ENCODE measurements around the gene ARHGAP22.
A peak's percentile ranks its signal among the peaks of the same experiment; 100 is the strongest.

ARHGAP22 gene

DNA sequence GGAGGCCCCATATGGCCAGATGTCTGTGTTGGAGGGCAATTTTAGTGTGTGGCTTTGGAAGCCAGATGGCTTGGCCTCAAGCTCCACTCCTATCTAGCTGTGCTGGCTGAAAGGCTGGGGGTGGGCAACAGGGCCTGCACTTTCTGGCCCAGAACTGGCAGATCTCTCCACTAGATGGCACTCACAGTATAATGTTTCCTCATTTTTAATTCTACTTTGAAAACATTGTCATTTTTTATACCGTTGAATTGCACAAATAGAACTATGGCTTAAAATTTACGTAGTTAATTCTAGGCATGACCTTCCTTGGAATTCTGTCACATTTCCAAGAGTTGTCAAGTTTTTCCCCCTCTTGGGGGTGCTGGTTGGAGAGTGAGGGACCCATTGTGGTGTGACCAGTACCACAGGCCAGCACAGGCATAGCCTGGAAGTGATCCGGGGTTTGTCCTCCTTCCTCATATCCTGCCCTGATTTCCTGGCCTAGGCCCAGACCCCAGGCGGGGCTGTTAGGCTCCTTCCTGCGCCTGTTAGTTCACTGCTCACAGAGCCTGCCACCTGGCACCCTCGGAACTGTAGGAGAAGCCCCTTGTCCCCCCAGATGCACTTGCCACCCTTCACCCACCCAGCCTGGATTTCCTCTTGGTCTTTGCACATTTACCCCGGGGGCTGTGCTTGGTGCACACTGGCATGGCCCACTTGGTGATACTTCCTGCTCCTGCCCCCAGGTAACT, 52.8 kb downstream of the ARHGAP22 start:
- peak in 1 of 2 experiments; percentile 22 for DNase-seq
- TF ChIP-seq POLR2A (IDR thresholded peaks at IDR 0.05; ENCODE audit: low read length) (no peak), GATA1 (IDR thresholded peaks at IDR 0.05; ENCODE audit: low read depth, low read length) (no peak)

DNA sequence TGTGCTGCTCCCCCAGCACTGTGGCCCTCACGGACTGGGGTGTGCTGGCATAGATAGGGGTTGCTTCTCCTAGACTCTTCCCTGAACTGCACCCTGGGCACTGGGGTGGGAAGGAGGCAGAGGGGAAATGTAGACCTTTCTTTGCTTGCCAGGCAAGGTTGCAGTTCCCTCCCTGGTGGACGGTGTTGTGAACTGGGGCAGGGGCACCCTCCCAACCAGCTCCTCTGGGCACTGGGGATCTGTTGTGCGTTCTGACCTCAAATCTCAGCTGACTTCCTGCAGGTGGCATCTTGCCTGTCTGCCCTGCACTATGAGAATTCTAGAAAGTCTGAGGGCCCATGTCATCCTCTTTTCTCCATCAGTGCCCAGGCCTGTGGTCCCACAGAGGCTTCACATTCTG, 53.9 kb downstream of the ARHGAP22 start:
- TF ChIP-seq GATA1 (IDR thresholded peaks at IDR 0.05; ENCODE audit: low read depth, low read length) (no peak), POLR2A (IDR thresholded peaks at IDR 0.05; ENCODE audit: low read length) (no peak)
- DNase-seq, result no peak

DNA sequence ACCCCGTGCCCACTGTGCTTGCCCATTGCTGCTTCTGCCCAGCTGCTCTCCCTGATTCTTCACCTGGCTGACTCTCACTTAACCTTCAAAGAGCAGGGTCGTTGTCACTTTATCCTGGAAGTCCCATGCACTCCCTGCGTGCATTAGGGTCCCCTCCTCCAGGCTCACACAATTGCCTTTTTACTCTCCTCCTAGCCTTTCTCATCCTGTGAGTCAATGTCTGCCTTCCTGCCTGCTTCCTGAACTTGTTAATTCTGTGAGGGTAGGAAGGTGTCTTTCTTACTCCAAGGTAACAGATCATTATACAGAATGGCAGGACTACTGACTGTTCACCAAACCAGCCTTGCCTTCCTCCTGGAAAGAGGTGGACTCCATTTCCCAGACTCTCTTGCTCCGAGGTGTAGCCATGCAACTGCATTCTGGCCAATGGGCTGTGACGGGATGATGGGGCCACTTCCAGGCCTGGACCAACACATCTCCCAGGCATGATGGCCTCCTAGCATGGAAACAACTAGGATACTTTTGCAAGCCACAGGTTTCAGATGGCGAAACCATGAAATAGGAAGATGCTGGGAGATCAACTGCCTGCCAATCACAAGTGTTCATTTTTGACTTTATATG, 54.7 kb downstream of the ARHGAP22 start:
- TF ChIP-seq POLR2A (IDR thresholded peaks at IDR 0.05; ENCODE audit: low read length) (no peak), GATA1 (IDR thresholded peaks at IDR 0.05; ENCODE audit: low read depth, low read length) (no peak)
- DNase-seq, result no peak

DNA sequence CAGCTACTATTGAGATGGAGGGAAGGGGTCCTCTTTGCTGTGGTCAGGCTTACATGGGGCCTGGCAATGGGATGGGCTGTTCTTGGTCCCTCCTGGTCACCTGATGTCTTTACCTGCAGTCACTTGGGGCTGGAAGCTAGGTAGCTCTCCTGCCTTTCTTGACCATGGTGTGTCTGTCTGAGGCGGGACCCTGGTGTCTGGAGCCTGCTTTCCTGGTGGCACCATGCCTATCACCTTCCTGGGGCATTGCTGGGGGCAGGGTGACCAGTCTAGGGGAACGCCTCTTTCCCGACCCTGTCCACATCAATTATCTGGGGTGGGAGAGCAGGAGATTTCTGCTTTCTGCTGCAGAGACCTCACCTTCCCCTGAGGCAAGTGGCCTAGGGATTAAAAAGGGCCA, 55.6 kb downstream of the ARHGAP22 start:
- TF ChIP-seq POLR2A (IDR thresholded peaks at IDR 0.05; ENCODE audit: low read length) (no peak), GATA1 (IDR thresholded peaks at IDR 0.05; ENCODE audit: low read depth, low read length) (no peak)
- no peak for DNase-seq

DNA sequence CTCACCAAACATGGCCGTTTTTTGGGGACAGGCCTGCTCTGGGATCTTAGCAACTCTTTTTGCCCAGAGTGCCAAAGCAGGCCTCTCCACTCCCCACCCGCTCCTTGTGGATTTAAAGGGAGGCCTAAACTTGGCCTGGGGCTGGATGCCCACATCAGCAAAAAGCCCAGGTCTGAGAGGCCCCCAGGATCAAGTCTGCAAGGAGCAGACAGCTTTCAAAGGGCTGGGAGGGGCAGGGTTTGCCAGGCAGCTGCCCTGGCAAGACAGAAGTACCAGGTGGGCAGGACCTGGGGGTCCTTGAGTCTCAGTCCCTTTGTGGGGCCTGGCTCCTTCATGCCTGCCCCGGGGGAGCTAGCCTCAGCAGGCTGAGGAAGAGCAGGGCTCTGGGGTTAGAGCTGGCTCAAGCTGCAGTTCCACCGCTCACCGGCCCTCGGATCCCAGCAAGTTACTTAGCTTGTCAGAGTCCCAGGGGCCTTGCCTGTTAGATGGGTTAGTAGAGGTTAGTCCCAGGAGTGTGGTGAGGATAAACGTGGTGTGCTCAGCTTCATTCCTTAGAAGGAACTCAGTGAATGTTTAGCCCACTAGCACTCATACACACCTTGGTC, 56.2 kb downstream of the ARHGAP22 start:
- TF ChIP-seq POLR2A (IDR thresholded peaks at IDR 0.05; ENCODE audit: low read length) (no peak), GATA1 (IDR thresholded peaks at IDR 0.05; ENCODE audit: low read depth, low read length) (no peak)
- DNase-seq, result no peak

DNA sequence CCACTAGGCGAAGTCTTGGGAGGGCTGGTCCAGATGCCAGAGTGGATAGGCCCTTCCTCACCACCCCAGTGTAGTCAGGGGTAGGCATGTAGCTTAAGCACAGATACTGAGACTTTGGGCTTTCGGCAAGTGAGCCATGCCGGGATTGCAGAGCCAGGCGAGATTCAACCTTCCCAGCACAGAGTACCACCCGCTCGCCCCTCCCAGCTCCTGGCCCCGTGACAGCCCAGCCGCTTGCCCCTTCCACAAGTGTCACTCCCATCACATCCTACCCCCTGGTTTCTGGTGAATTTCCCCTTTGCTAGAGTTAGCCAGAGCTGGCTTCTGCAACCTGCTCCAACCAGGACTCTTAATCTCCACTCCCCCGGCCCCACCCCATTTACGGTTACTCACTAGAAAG, 56.9 kb downstream of the ARHGAP22 start:
- TF ChIP-seq GATA1 (IDR thresholded peaks at IDR 0.05; ENCODE audit: low read depth, low read length) (no peak), POLR2A (IDR thresholded peaks at IDR 0.05; ENCODE audit: low read length) (no peak)
- DNase-seq, result no peak

DNA sequence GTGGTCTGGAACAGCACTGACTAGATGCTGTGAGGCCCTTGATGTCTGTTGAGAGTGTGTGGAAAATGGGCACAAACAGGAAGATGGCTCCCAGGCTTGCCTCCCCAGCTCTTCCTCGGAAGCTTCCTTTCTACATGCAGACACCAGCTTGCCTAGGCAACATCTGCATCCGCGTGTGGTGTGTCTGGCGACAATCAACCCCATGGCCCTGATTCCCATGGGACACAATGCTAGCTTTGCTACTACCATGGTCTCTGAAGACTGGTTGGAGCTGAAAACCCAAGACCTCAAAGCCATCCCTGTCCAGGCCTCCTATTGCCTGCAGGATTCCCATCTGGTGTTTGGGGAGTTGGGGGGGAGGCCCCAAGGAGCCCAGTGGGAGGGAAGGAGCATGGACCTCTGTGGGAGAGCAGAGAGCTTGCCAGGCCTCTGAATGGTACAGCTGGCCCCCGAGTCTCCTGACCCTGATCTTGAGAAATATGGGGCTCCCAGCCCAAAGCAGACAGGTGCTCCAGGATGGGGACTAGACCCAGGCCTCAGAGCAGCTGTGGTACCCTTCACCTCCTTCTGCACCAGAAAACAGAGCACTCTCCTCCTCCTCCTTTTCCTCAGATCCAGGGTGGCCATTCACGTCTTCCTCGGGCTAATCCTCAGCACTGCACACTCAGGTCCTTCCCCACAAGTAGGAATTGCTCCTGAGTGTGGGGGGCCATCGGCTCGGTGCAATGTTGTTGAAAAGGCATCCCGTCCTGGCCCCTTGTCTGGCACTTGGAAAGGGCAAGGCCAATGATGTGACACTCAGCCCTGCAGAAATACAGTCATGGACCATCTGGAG, 57.6 kb downstream of the ARHGAP22 start:
- TF ChIP-seq POLR2A (IDR thresholded peaks at IDR 0.05; ENCODE audit: low read length), result no peak
- DNase-seq, result no peak

DNA sequence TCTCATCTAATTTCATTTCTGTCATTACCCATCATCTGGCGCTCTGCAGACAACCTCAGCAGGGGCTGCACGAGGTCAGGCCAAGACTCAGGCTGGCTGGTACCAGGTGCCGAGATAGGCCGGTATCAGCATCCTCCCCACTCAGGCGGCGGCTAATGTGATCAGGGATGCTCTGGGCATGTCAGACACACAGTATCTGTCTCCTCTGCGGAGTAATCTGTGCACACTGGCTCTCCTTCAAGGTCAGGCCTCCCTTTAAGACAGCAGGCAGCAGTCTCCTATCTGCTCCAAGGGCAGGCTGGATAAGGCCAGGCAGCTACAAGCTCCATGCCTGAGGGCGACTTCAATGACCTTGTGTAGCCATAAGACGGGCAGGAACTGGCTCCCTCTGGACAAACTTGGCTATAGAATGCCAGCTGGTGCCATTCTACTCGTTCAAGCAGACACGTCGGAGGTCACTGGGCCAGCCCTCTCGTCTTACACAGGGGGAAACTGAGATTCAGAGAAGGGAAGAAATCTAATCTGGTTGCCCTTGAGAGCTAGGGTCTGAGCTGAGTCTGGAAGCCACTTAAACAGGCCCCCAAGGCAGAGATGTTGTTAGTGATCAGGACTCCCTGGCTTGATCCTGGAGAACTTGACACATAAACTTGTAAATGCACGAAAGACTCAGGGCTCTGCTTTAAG, 59.3 kb downstream of the ARHGAP22 start:
- DNase-seq, result no peak
- TF ChIP-seq GATA1 (IDR thresholded peaks at IDR 0.05; ENCODE audit: low read depth, low read length) (no peak), POLR2A (IDR thresholded peaks at IDR 0.05; ENCODE audit: low read length) (no peak)

DNA sequence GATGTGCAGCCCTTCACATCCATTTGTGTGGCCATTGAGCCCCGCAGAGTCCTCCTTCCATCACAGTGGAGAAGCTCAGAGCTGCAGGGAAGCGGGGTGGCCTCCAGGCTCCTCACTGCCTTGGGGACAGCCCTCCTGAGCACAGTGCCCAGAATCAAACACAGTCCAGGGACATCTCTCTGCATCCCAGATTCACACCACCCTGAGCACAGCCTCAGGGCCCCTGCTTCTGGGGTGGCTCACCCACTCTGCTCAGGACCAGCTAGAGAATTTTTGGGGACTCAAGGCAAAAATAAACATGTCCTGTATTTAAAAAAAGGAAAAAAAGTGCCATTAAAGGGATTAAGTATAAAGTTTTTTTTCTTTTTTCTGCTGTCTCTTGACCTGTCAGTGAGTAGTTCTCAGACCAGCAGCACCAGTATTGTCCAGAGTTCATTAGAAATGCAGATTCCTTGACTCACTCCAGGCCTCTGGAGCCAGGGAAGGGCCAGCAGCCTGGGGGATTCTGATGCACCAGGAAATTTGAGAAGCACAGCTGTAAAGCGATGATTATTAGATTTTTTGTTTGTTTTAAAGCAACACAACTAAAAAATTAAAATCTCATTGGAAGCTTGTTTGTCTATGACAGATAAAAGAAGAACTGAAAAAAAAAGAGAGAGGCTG, 61.6 kb downstream of the ARHGAP22 start:
- DNase-seq, result no peak
- TF ChIP-seq POLR2A (IDR thresholded peaks at IDR 0.05; ENCODE audit: low read length) (no peak), GATA1 (IDR thresholded peaks at IDR 0.05; ENCODE audit: low read depth, low read length) (no peak)

DNA sequence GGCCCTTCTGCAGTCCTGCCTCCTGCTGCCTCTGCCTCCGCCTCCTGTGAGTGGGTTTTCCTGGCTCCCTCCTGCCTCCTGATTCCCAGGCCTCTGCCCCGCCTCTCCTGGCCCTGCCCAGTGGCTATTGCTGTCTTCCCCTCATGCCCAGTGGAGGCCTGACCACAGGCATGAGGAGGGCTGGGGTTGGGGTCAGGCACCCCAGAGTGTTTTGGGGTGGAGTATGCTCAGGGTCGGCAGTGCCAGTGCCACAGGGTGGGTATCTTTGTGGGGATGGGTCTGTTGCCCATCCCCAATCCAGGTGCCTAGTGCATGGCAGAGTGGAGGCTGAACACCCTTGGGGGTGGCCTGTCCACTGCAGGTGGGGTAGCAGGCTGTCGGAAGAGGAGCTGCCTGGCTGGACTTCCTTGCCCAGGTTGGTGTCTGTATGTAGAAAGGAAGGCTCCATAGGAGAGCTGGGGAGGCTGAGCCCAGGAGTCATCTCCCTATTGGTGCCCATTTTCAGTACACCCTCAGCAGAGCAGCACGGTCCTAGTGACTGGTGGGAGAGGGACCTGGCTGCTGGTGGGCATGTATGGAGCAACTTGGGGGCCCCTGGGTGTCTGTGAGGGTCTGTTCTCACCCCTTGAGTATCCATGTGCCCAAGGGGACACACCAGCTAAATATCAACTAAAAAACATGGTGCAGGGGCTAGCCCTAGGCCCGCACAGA, 62.2 kb downstream of the ARHGAP22 start:
- no peak for DNase-seq
- no peak for TF ChIP-seq POLR2A (IDR thresholded peaks at IDR 0.05; ENCODE audit: low read length)
- no peak for TF ChIP-seq GATA1 (IDR thresholded peaks at IDR 0.05; ENCODE audit: low read depth, low read length)

DNA sequence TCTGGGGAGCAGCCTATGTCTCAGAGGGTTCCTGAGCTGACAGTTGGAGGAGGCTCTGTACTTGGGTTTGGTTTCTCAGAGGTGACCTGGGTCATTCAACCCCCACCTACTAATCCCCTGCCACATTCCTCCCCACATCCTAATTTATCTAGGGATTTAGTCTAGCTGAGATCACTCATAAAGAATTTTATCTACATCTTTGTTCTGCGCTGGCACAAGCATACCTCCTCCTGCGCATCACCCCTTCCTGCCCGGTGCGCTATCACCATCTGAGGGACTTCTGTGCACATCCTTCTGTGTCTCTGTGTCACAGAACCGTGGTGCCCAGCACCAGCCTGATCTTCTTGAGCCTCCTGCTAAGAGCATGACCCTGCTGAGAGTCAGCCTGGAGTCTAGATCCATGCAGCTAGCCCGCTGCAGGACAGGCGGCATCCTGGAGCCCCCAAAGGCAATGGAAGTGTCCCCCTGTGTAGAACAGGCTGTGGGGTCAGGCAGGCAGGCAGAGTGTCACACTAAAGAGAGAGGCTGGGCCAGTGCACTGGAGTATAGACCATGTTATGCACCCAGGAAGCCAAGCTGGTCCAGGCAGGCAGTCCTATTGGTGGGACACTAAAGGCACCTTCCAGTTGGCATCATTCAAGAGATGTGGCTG, 63.6 kb downstream of the ARHGAP22 start:
- no peak for TF ChIP-seq POLR2A (IDR thresholded peaks at IDR 0.05; ENCODE audit: low read length)
- TF ChIP-seq GATA1 (IDR thresholded peaks at IDR 0.05; ENCODE audit: low read depth, low read length), result no peak
- no peak for DNase-seq

DNA sequence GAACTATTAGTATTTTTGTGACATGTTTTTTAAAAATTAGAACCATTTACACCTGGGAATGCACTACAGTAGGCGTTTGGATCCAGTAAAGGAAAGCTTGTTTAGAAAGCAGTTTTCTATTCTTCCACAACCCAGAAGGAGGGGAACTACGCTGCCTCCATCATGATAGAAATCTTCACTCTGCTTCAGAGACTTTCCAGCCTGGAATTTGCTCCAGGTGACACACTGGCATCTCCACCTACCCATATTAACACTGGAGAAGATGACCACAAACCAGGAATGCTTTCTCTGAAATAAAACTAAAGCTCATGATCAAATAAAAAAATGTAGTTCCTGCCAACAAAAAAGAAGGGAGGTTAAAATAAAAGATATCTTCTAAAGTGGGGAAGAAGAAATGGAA, 66.3 kb downstream of the ARHGAP22 start:
- no peak for TF ChIP-seq GATA1 (IDR thresholded peaks at IDR 0.05; ENCODE audit: low read depth, low read length)
- TF ChIP-seq POLR2A (IDR thresholded peaks at IDR 0.05; ENCODE audit: low read length), result no peak
- DNase-seq, result no peak
